G401 (cell line): ENCODE measurements around the gene SPAG6. TPM values are rescaled to one million over a fixed set of nuclear protein-coding genes. Genes with fewer than 3 reads are reported as not detected.

Experiments
- DNase-seq: peaks from one replicate; pipeline ENCODE4 v3.0.0-alpha.2; 2015; ENCODE audit warnings: low spot score
- in situ Hi-C: cut with HindIII; loops from 2 replicates; pipeline ENCODE4 v1.10.0; 2016; ENCODE audit warnings: low sequenced_read_pairs, mixed read lengths
- total RNA-seq: library from RNA; depleted of rRNA; stranded (reverse); fragments of >200 nt; shearing (Covaris generic); gene quantifications from 2 replicates; pipeline ENCODE4 v1.2.3, GENCODE V29; 2014; rRNA removed

The SPAG6 gene
- total RNA-seq, 1 experiment from 2014 or later: 52.9 TPM

DNA sequence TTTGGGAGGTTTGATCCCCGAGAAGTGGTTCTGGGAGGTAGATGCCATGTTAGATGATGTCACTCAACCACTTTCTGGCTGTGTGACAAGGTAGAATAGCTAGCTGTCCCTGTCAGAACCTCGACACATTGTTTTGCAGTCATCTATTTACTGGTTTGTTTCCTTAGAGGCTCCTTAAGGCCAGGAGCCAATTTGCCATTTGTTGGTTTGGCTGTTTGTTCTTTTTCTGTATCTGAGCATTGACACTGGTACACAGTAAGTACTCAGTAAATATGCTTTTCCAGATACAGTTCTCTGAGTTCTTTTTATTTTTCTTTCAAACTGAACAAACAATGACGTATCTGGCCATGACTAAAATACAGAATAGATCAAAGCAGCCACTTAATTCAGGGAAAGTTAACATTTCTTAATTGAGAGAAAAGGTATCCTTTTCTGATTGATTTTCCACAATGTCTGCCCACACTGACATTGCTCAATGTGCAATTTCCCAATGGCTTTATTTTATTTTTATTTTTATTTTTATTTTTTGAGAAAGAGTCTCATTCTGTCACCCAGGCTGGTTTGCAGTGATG is 121.6 kb downstream of the SPAG6 start:
- DNase-seq: no peak
- in situ Hi-C loops: no loop called here

Other genes starting within 250 kb of the SPAG6 start
- gene EBLN1, start 127.5 kb upstream of the SPAG6 start, total RNA-seq: 1.3 TPM in 1 of 2 replicates, not detected in the other
- 119 and 132 TPM in 2 replicates for gene COMMD3, start 29.1 kb upstream of the SPAG6 start, total RNA-seq
- gene BMI1, start 24.4 kb upstream of the SPAG6 start, total RNA-seq: 305 and 441 TPM in 2 replicates